Measurements from ENCODE around the gene KLHL36. TPM values are rescaled to one million over a fixed set of nuclear protein-coding genes. Genes with fewer than 3 reads are reported as not detected.

The KLHL36 gene
- total RNA-seq (10 to 100 TPM; 40.0 to 45.9 (median 43.3) TPM), polyA plus RNA-seq (10 to 100 TPM; 14.4 to 30.6 (median 15.0) TPM)

DNA sequence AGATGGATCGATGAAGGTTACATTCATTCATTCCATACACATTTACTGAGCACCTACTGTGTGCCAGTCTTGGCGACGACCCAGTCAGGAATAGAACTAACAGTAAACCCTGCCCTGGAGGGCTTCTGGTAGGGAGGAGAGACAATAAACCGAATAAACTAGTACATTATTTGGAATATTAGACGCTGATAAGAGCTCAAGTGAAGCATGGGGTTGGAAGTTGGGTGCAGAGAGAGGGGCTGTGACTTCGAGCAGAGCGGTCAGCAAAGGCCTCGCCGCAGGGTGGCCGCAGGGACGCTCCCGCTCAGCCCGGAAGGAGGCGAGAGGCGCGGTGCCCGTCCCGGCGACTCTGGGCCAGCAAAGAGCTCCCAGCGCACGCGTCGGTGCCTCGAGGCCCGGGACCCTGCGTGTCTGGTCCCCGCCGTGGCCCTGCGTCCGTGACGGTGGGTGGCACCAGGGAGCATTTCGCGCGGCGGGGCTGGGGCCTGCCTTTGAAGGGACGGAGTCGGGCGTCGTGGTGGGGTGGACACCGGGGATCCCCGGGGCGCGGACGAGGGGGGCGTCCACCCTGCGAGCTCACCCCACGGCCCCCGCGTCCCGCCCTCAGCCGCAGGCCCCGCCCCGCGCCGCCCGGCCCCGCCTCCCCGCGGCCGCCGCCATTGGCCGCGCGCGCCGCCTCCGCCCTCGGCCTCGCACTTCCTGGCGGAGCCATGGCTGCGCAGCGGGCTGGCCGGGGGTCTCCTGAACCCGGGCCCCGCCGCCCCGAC, at the start of gene KLHL36:
Gene KLHL36 (plus strand): TSS at position 684 of the 767 bp plus-strand sequence. CDS start 2,357 bp downstream, outside the sequence.
- Histone ChIP-seq H3K4me1 (peaks cover 0 to 40% (median 29%) of the 10 kb centered on the region in 4 donors), H3K36me3 (peaks cover 0 to 22% (median 13%) of the 10 kb centered on the region in 4 donors), H3K4me3 (peak within 1 kb of the TSS; percentile 61 to 95 (median 80)), H3K9me3 (no peaks in the 10 kb centered on the region), H3K27ac (peak within 1 kb of the TSS; percentile 83 to 90 (median 88)), H3K27me3 (no peaks in the 10 kb centered on the region)
- intact Hi-C loops (cut with DNase I), result no loop called here
- peak; percentile 73 for DNase-seq
- TF ChIP-seq, protein P1, sequence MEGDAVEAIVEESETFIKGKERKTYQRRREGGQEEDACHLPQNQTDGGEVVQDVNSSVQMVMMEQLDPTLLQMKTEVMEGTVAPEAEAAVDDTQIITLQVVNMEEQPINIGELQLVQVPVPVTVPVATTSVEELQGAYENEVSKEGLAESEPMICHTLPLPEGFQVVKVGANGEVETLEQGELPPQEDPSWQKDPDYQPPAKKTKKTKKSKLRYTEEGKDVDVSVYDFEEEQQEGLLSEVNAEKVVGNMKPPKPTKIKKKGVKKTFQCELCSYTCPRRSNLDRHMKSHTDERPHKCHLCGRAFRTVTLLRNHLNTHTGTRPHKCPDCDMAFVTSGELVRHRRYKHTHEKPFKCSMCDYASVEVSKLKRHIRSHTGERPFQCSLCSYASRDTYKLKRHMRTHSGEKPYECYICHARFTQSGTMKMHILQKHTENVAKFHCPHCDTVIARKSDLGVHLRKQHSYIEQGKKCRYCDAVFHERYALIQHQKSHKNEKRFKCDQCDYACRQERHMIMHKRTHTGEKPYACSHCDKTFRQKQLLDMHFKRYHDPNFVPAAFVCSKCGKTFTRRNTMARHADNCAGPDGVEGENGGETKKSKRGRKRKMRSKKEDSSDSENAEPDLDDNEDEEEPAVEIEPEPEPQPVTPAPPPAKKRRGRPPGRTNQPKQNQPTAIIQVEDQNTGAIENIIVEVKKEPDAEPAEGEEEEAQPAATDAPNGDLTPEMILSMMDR (IDR thresholded peaks at IDR 0.05), result no peak
- peak in 1 of 4 donors; percentile 25 for TF ChIP-seq POLR2AphosphoS5 (IDR thresholded peaks at IDR 0.05)
- WGBS, 2 donors, result 5 to 6% methylated on average over 77 of the region's 77 CpGs

DNA sequence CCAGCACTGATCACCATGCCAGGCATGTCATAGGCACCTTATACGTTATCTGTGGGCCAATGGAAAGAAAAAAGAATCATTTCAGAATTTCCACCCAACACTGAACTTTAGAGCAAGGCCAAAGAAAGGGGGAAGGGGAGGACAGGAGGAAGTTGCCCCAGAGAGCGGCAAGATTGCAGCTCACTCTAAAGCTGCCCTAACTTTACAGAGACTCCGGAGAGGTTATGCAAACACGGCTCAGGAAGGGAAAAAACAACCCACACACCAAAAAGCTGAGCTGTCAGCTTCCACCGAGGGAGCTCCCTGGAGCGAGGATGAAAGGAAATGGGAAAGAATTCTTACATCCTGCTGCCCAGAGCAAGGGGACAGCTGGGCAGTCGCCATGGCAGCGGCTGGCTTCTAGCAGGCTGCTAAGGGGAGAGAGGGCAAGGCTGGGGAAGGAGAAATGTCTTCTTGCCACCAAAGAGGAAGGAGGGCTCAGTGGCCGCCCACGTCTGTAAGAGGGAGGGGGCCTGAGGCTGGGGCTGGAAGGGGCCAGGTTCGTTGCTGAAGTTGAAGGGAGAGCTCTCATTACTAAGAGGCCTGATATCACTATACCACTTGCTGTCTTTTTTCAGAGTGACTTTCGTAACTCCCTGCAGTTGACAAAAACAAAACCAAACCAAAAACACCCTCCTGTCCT, 48.6 kb upstream of the KLHL36 start:
- Histone ChIP-seq H3K27me3 (no peaks in the 10 kb centered on the region), H3K4me3 (peak overlapping the region in 2 of 4 donors; percentile 25 to 28), H3K36me3 (no peaks in the 10 kb centered on the region), H3K4me1 (peaks cover 0 to 78% (median 55%) of the 10 kb centered on the region in 4 donors), H3K27ac (peak overlapping the region; percentile 76 to 88 (median 77)), H3K9me3 (no peaks in the 10 kb centered on the region)
- peak; percentile 77 for DNase-seq
- WGBS, 2 donors, result 14 to 57% methylated on average over 12 of the region's 12 CpGs
- no peak for TF ChIP-seq POLR2A (IDR thresholded peaks at IDR 0.05)
- TF ChIP-seq, protein P1 (IDR thresholded peaks at IDR 0.05), result no peak
- TF ChIP-seq POLR2AphosphoS5 (IDR thresholded peaks at IDR 0.05), result no peak
- no peak for TF ChIP-seq EP300 (IDR thresholded peaks at IDR 0.05)
- intact Hi-C loops (cut with DNase I), result no loop called here

DNA sequence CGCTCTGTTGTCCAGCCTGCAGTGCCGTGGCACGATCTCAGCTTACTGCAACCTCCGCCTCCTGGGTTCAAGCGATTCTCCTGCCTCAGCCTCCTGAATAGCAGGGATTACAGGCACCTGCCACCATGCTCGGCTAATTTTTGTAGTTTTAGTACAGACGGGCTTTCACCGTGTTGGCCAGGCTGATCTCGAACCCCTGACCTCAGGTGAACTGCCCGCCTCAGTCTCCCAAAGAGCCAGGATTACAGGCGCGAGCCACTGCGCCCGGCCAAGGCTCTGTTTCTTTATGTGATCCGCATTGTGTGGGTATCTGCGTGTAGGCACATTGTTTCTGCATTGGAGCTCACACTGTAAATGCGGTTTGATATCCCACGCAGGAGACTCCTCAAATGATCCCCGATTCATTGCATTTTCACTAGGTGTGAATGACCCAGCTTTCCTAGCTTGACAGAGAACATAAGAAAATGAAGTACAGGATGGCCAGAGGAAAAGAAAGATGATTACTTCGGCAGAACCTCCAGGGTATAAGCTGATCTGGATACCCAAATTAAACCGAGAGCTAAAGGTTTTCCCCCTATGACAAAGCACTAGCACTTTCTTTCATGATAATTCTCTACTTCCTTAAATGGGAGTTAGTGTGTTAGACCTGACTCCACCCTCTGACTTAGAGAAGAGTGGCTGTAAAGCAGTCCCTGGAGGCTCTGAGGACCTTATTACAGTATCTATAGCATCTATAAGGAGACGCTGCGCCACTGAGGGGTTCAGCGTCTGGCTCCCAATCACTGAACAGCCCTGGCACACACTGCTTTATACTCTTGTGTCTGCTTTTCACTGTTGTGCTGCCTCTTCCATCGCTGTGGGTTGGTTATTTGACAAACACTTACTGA, 47.7 kb upstream of the KLHL36 start:
- Histone ChIP-seq H3K36me3 (no peaks in the 10 kb centered on the region), H3K4me1 (peaks cover 0 to 87% (median 55%) of the 10 kb centered on the region in 4 donors), H3K27me3 (no peaks in the 10 kb centered on the region), H3K4me3 (peak overlapping the region in 2 of 4 donors; percentile 25 to 28), H3K9me3 (no peaks in the 10 kb centered on the region), H3K27ac (peak overlapping the region; percentile 76 to 88 (median 77))
- intact Hi-C loops (cut with DNase I), result no loop called here
- WGBS, 2 donors, result 71 to 75% methylated on average over 25 of the region's 25 CpGs
- TF ChIP-seq POLR2AphosphoS5 (IDR thresholded peaks at IDR 0.05), result no peak
- TF ChIP-seq, protein P1 (IDR thresholded peaks at IDR 0.05), result no peak
- TF ChIP-seq POLR2A (IDR thresholded peaks at IDR 0.05), result no peak
- no peak for TF ChIP-seq EP300 (IDR thresholded peaks at IDR 0.05)
- no peak for DNase-seq

DNA sequence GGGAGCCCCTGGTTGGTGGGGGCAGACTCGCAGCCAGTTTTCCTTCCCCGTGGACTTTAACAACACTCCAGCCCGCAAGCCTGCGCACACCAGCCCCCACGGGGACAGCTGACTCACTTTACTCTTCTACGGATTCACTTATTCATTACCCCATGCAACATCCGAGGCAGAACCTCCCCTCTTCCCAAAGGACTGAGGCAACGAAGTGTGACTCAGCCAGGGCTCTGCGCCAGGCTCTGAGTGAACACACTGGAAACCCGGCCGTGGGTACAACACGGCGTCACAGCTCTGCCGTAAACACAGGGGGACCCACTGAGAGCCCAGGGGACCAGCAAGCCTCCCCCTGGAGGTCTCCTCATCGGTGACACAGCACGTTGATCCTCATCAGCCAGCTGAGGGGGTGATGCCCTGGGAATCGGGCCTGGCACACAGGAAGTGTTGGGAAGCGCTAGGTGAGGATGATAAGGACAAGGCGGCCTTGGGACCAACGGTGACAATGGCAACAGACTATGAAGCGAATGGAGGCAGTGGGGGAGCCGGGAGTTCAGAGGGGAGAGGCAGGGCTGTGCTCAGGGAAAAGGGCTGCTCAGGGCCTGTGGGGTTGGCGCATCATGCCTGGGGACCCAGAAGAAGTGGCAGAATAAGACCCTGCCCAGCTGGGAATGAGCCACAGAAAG, 45.0 kb upstream of the KLHL36 start:
- Histone ChIP-seq H3K27me3 (no peaks in the 10 kb centered on the region), H3K36me3 (no peaks in the 10 kb centered on the region), H3K4me3 (peak overlapping the region in 1 of 4 donors; percentile 18), H3K4me1 (peaks cover 0 to 70% (median 54%) of the 10 kb centered on the region in 4 donors), H3K27ac (peak overlapping the region; percentile 63 to 88 (median 76)), H3K9me3 (no peaks in the 10 kb centered on the region)
- peak in 3 of 4 donors; percentile 40 to 77 (median 48) for TF ChIP-seq POLR2AphosphoS5 (IDR thresholded peaks at IDR 0.05)
- no peak for TF ChIP-seq POLR2A (IDR thresholded peaks at IDR 0.05)
- TF ChIP-seq EP300 (IDR thresholded peaks at IDR 0.05), result peak in 1 of 4 donors; percentile 30
- TF ChIP-seq, protein P1 (IDR thresholded peaks at IDR 0.05), result no peak
- peak; percentile 95 for DNase-seq
- 56 to 71% methylated on average over 23 of the region's 23 CpGs for WGBS, 2 donors
- intact Hi-C loops (cut with DNase I), result no loop called here

Measured in sigmoid colon (tissue), 7 donors.